PC-3 (cell line): ENCODE measurements around the gene DNM3. TPM values are rescaled to one million over a fixed set of nuclear protein-coding genes. Genes with fewer than 3 reads are reported as not detected.

Source experiments
- ATAC-seq: fragments of 200-7000 bp; cut with Tn5 transposase; 2 replicates; pipeline ENCODE4 v1.9.1; 2020; ENCODE audit warnings: mild to moderate bottlenecking, moderate library complexity
- BruUV-seq: library from RNA; stranded (reverse); fragments of 400-500 nt; replicated peaks from 2 replicates; lab custom pipeline; 2021; lab: Mats Ljungman, UMichigan
- CTCF ChIA-PET: fragments of 300-600 bp; sonication (Branson Sonifier 250); formaldehyde crosslinking; loops from one replicate; lab custom pipeline; 2022; ENCODE audit warnings: antibody characterized with exemption; lab: Charles Lee
- POLR2A ChIA-PET: fragments of 300-600 bp; sonication (Branson Sonifier 250); formaldehyde crosslinking; loops from one replicate; lab custom pipeline; 2022; ENCODE audit warnings: antibody characterized with exemption; ENCODE audit not compliant: unreplicated experiment; lab: Charles Lee
- DNase-seq: peaks from one replicate; pipeline ENCODE4 v3.0.0-alpha.2; 2015
- H2AFZ ChIP-seq: fragments of 300-600 bp; sonication (generic); 2 replicates; pipeline ENCODE4 v1.6.0; 2016; ENCODE audit warnings: antibody characterized with exemption, low read length
- H3F3A ChIP-seq: fragments of 300-600 bp; sonication (generic); one replicate; pipeline ENCODE4 v1.6.0; 2017; ENCODE audit warnings: antibody characterized with exemption, low read length, control low read depth, mild to moderate bottlenecking; ENCODE audit not compliant: unreplicated experiment
- H3K27ac ChIP-seq: fragments of 300-600 bp; sonication (generic); 2 replicates; pipeline ENCODE4 v1.5.1; 2016; ENCODE audit warnings: mild to moderate bottlenecking, low read length
- H3K27me3 ChIP-seq: fragments of 300-600 bp; sonication (generic); 2 replicates; pipeline ENCODE4 v1.6.1; 2016; ENCODE audit warnings: low read length, mixed read lengths
- H3K36me3 ChIP-seq: fragments of 300-600 bp; sonication (generic); 2 replicates; pipeline ENCODE4 v1.6.1; 2016; ENCODE audit warnings: low read depth, mixed run types, low read length, mixed read lengths
- H3K4me1 ChIP-seq: fragments of 300-600 bp; sonication (generic); 2 replicates; pipeline ENCODE4 v1.5.1; 2016; ENCODE audit warnings: low read length; ENCODE audit not compliant: insufficient read depth
- H3K4me2 ChIP-seq: fragments of 300-600 bp; sonication (generic); 2 replicates; pipeline ENCODE4 v1.6.0; 2016; ENCODE audit warnings: low read length
- H3K4me3 ChIP-seq: fragments of 300-600 bp; sonication (generic); 2 replicates; pipeline ENCODE4 v1.5.1; 2016; ENCODE audit warnings: mild to moderate bottlenecking, low read length, mixed read lengths
- H3K79me2 ChIP-seq: fragments of 300-600 bp; sonication (generic); 2 replicates; pipeline ENCODE4 v1.6.1; 2017; ENCODE audit warnings: low read length, mixed read lengths
- H3K9ac ChIP-seq: fragments of 300-600 bp; sonication (generic); 2 replicates; pipeline ENCODE4 v1.6.0; 2016; ENCODE audit warnings: mild to moderate bottlenecking, low read length
- H3K9me2 ChIP-seq: fragments of 300-600 bp; sonication (generic); replicated peaks from 2 replicates; pipeline ENCODE4 v1.6.1; 2016; ENCODE audit warnings: mixed run types, low read length, mixed read lengths
- H3K9me3 ChIP-seq: fragments of 300-600 bp; sonication (generic); 2 replicates; pipeline ENCODE4 v1.6.1; 2016; ENCODE audit warnings: low read length, mixed read lengths
- H4K20me1 ChIP-seq: fragments of 300-600 bp; sonication (generic); 2 replicates; pipeline ENCODE4 v1.6.1; 2016; ENCODE audit warnings: low read length, mixed read lengths
- EZH2 ChIP-seq: fragments of 300-600 bp; sonication (generic); IDR thresholded peaks from one replicate; pipeline ENCODE4 v1.6.1; 2017; ENCODE audit warnings: antibody characterized with exemption, mild to moderate bottlenecking, low read length; ENCODE audit not compliant: unreplicated experiment
- EZH2phosphoT487 ChIP-seq: fragments of 300-600 bp; sonication (generic); IDR thresholded peaks from 2 replicates; pipeline ENCODE4 v1.6.1; 2018; ENCODE audit warnings: mild to moderate bottlenecking, antibody characterized with exemption, low read length, borderline replicate concordance
- intact Hi-C: fragments of 100-400 bp; cut with micrococcal nuclease; formaldehyde crosslinking; loops from 2 replicates; pipeline ENCODE4 v1.9.0; 2023
- total RNA-seq: library from RNA; depleted of rRNA; stranded (reverse); fragments of >200 nt; gene quantifications from 2 replicates; pipeline ENCODE4 v1.2.3, GENCODE V29; 2014
- TF ChIP-seq, protein P1 (sequence below): fragments of 300-600 bp; sonication (generic); conservative IDR thresholded peaks from 2 replicates; pipeline ENCODE4 v1.5.1; 2017; ENCODE audit warnings: antibody characterized with exemption, low read depth, mild to moderate bottlenecking, low read length

The DNM3 gene
- total RNA-seq, 1 experiment from 2014 or later: 0.98 TPM

GRCh38 chr1:172179918-172180317, 338.6 kb downstream of the DNM3 start:
- BruUV-seq: no TSS peak
- CTCF ChIA-PET: no interaction called here
- Histone ChIP-seq H3K9me3 (no peaks in the 10 kb centered on the region), H3K4me1 (peaks cover 8% of the 10 kb centered on the region), H4K20me1 (no peaks in the 10 kb centered on the region), H3K27ac (no peak overlapping the region), H3K79me2 (no peaks in the 10 kb centered on the region), H3K27me3 (no peaks in the 10 kb centered on the region), H2AFZ (no peak overlapping the region), H3K36me3 (no peaks in the 10 kb centered on the region), H3K4me2 (no peak overlapping the region), H3F3A (no peaks in the 10 kb centered on the region), H3K9me2 (no peaks in the 10 kb centered on the region), H3K4me3 (no peak overlapping the region), H3K9ac (no peak overlapping the region)
- POLR2A ChIA-PET: no interaction called here
- TF ChIP-seq, protein P1, sequence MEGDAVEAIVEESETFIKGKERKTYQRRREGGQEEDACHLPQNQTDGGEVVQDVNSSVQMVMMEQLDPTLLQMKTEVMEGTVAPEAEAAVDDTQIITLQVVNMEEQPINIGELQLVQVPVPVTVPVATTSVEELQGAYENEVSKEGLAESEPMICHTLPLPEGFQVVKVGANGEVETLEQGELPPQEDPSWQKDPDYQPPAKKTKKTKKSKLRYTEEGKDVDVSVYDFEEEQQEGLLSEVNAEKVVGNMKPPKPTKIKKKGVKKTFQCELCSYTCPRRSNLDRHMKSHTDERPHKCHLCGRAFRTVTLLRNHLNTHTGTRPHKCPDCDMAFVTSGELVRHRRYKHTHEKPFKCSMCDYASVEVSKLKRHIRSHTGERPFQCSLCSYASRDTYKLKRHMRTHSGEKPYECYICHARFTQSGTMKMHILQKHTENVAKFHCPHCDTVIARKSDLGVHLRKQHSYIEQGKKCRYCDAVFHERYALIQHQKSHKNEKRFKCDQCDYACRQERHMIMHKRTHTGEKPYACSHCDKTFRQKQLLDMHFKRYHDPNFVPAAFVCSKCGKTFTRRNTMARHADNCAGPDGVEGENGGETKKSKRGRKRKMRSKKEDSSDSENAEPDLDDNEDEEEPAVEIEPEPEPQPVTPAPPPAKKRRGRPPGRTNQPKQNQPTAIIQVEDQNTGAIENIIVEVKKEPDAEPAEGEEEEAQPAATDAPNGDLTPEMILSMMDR: no peak
- TF ChIP-seq EZH2phosphoT487 (no peak), EZH2 (no peak)
- ATAC-seq (no peak), DNase-seq (no peak)
- intact Hi-C loops: no loop called here

DNA sequence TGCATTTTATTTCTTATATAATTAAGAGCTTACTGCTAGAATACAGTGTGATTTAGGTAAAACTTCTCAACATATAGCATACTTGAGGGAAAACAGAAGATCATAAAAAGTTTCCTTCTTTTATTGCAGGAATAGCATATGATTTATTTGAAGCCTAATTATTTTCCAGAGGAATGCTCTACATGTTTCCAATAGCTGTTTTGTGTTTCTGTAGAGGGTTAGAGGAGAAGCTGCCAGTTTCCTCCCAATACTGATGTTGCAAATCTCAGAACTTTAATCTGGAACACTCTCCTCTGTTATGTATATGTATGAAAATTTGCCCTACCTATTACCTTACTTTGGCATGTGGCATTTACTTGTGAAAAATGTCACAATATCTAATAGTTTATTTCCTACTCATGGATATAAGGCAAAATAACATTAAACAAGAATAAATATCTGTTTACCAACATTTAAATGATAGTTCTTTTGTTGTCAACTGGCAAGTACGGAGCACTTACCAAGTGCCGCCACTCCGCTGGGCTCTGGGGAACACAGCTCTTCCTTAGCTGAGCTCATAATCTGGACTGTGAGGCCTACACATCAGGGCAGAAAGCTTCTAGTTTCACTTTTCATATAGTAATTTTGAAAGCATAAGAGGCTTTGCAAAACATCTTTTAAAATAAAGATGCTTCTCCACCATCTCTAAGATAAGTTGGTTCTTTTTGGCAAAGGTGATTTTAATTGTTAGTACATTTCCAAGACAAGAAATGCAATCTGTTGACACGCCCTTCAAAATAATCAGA, 339.4 kb downstream of the DNM3 start:
- H3K4me2 ChIP-seq: 0 out of 2 replicates have a peak overlapping the region, but pooled peaks have one; percentile 14
- DNase-seq (no peak), ATAC-seq (no peak)
- 0 out of 2 replicates have a peak overlapping the region, but pooled peaks have one; percentile 8 for H2AFZ ChIP-seq
- H3K9ac ChIP-seq: no peak overlapping the region
- H3K9me3 ChIP-seq: no peaks in the 10 kb centered on the region
- peaks cover 8% of the 10 kb centered on the region for H3K4me1 ChIP-seq
- H3K4me3 ChIP-seq: no peak overlapping the region
- H3F3A ChIP-seq: no peaks in the 10 kb centered on the region
- no peaks in the 10 kb centered on the region for H3K79me2 ChIP-seq
- H3K27ac ChIP-seq: no peak overlapping the region
- POLR2A ChIA-PET: interaction anchor here (0.7 kb wide), 1 partner anchor 113 kb away, joined by 3 read pairs; no protein-coding TSS in a partner anchor
- H3K36me3 ChIP-seq: no peaks in the 10 kb centered on the region
- no peaks in the 10 kb centered on the region for H4K20me1 ChIP-seq
- no peaks in the 10 kb centered on the region for H3K27me3 ChIP-seq
- CTCF ChIA-PET: no interaction called here
- intact Hi-C loops: no loop called here
- TF ChIP-seq EZH2phosphoT487 (no peak), EZH2 (no peak)
- TF ChIP-seq, protein P1: no peak
- H3K9me2 ChIP-seq: no peaks in the 10 kb centered on the region
- BruUV-seq: no TSS peak

- Histone ChIP-seq H3K27ac (no peak overlapping the region), H3K36me3 (no peaks in the 10 kb centered on the region), H2AFZ (no peak overlapping the region), H3K9me3 (no peaks in the 10 kb centered on the region), H4K20me1 (no peaks in the 10 kb centered on the region), H3F3A (no peaks in the 10 kb centered on the region), H3K9ac (no peak overlapping the region), H3K27me3 (no peaks in the 10 kb centered on the region), H3K4me1 (peaks cover 8% of the 10 kb centered on the region), H3K4me3 (no peak overlapping the region), H3K4me2 (no peak overlapping the region), H3K9me2 (no peaks in the 10 kb centered on the region), H3K79me2 (no peaks in the 10 kb centered on the region)
- ChIA-PET CTCF (no interaction called here), POLR2A (no interaction called here)
- BruUV-seq: no TSS peak
- DNase-seq (no peak), ATAC-seq (no peak)
- intact Hi-C loops: no loop called here
- no peak for TF ChIP-seq EZH2phosphoT487
- TF ChIP-seq, protein P1: no peak
- no peak for TF ChIP-seq EZH2
Measured at GRCh38 chr1:172184506-172185191, 343.4 kb downstream of the DNM3 start.
